Neural cell (in vitro differentiated cells): ENCODE measurements around the gene USP13. TPM values are rescaled to one million over a fixed set of nuclear protein-coding genes. Genes with fewer than 3 reads are reported as not detected.

Experiments used
- H2AFZ ChIP-seq: fragments of 200-600, 300-800 bp; sonication (generic), shearing (Covaris generic); 2 replicates; pipeline ENCODE4 v1.6.0; 2014; ENCODE audit warnings: low read depth, mild to moderate bottlenecking, antibody characterized with exemption, low read length, moderate library complexity
- H3F3A ChIP-seq: fragments of 200-600 bp; shearing (Covaris generic); 2 replicates; pipeline ENCODE4 v1.6.1; 2016; ENCODE audit warnings: mild to moderate bottlenecking, moderate library complexity, mixed read lengths, antibody characterized with exemption, low read length; ENCODE audit not compliant: insufficient read depth, poor library complexity, severe bottlenecking
- H3K27ac ChIP-seq: fragments of 200-600, 300-800 bp; sonication (generic), shearing (Covaris generic); 2 replicates; pipeline ENCODE4 v1.5.1; 2014; ENCODE audit warnings: mild to moderate bottlenecking, low read length, moderate library complexity
- H3K27me3 ChIP-seq: fragments of 300-800, 200-600 bp; sonication (generic), shearing (Covaris generic); 2 replicates; pipeline ENCODE4 v1.6.0; 2014; ENCODE audit warnings: mild to moderate bottlenecking, low read depth, low read length, moderate library complexity; ENCODE audit not compliant: insufficient read depth
- H3K36me3 ChIP-seq: fragments of 300-800, 200-600 bp; sonication (generic), shearing (Covaris generic); 2 replicates; pipeline ENCODE4 v1.5.1; 2014; ENCODE audit warnings: mild to moderate bottlenecking, antibody characterized with exemption, low read length, moderate library complexity; ENCODE audit not compliant: insufficient read depth
- H3K4me2 ChIP-seq: fragments of 300-800, 200-600 bp; sonication (generic), shearing (Covaris generic); 2 replicates; pipeline ENCODE4 v1.6.0; 2014; ENCODE audit warnings: mild to moderate bottlenecking, low read length
- H3K4me3 ChIP-seq: fragments of 300-800, 200-600 bp; sonication (generic), shearing (Covaris generic); 2 replicates; pipeline ENCODE4 v1.5.1; 2014; ENCODE audit warnings: mild to moderate bottlenecking, low read length, moderate library complexity
- H3K79me2 ChIP-seq: fragments of 200-600 bp; shearing (Covaris generic); replicated peaks from 2 replicates; pipeline ENCODE4 v1.6.0; 2014; ENCODE audit warnings: mild to moderate bottlenecking, low read length, moderate library complexity; ENCODE audit not compliant: insufficient read depth
- H3K9ac ChIP-seq: fragments of 300-800, 200-600 bp; sonication (generic), shearing (Covaris generic); 2 replicates; pipeline ENCODE4 v1.6.1; 2016; ENCODE audit warnings: mild to moderate bottlenecking, low read length, mixed read lengths
- H3K9me2 ChIP-seq: fragments of 200-600 bp; shearing (Covaris generic); 2 replicates; pipeline ENCODE4 v1.6.1; 2016; ENCODE audit warnings: mild to moderate bottlenecking, low read length, mixed read lengths; ENCODE audit not compliant: insufficient read depth
- H3K9me3 ChIP-seq: fragments of 200-600, 300-800 bp; sonication (generic), shearing (Covaris generic); 2 replicates; pipeline ENCODE4 v1.6.1; 2016; ENCODE audit warnings: mild to moderate bottlenecking, mixed run types, low read length, moderate library complexity, mixed read lengths
- H4K20me1 ChIP-seq: fragments of 200-600 bp; shearing (Covaris generic); 2 replicates; pipeline ENCODE4 v1.6.1; 2016; ENCODE audit warnings: mild to moderate bottlenecking, mixed run types; ENCODE audit not compliant: insufficient read depth
- CTCF ChIP-seq: fragments of 450-650 bp; IDR thresholded peaks from 2 replicates; pipeline ENCODE4 v1.5.1; 2014; ENCODE audit warnings: antibody characterized with exemption, mild to moderate bottlenecking, moderate library complexity; ENCODE audit not compliant: poor library complexity, severe bottlenecking
- EP300 ChIP-seq: fragments of 450-650 bp; conservative IDR thresholded peaks from 2 replicates; pipeline ENCODE4 v1.6.1; 2014; ENCODE audit warnings: antibody characterized with exemption, mild to moderate bottlenecking, moderate library complexity; ENCODE audit not compliant: poor library complexity, severe bottlenecking
- EZH2 ChIP-seq: fragments of 200-600, 300-800 bp; shearing (Covaris generic), sonication (generic); IDR thresholded peaks from 2 replicates; pipeline ENCODE4 v1.6.1; 2014; ENCODE audit warnings: antibody characterized with exemption, low read length, borderline replicate concordance, mild to moderate bottlenecking; ENCODE audit not compliant: insufficient read depth, poor library complexity, severe bottlenecking
- MXI1 ChIP-seq: fragments of 450-650 bp; conservative IDR thresholded peaks from 2 replicates; pipeline ENCODE4 v1.6.1; 2014; ENCODE audit warnings: antibody characterized with exemption, mild to moderate bottlenecking; ENCODE audit not compliant: poor library complexity, severe bottlenecking
- POLR2AphosphoS5 ChIP-seq: IDR thresholded peaks from 2 replicates; pipeline ENCODE4 v1.6.1; 2012
- RAD21 ChIP-seq: fragments of 450-650 bp; conservative IDR thresholded peaks from 2 replicates; pipeline ENCODE4 v1.6.1; 2014; ENCODE audit warnings: antibody characterized with exemption, mild to moderate bottlenecking, moderate library complexity
- REST ChIP-seq: IDR thresholded peaks from 2 replicates; pipeline ENCODE4 v1.6.1; 2012; ENCODE audit warnings: borderline replicate concordance
- SMC3 ChIP-seq: fragments of 450-650 bp; conservative IDR thresholded peaks from 2 replicates; pipeline ENCODE4 v1.6.1; 2014; ENCODE audit warnings: antibody characterized with exemption, mild to moderate bottlenecking, moderate library complexity; ENCODE audit not compliant: poor library complexity
- TAF1 ChIP-seq: IDR thresholded peaks from 2 replicates; pipeline ENCODE4 v1.6.1; 2012; ENCODE audit warnings: low read depth
- polyA plus RNA-seq: library from polyadenylated mRNA; depleted of rRNA; stranded (reverse); fragments of >200 nt; gene quantifications from 2 replicates; pipeline ENCODE4 v1.2.3, GENCODE V29; 2014

USP13 gene
- polyA plus RNA-seq, 1 donor from 2014 or later = 3.8 TPM

GRCh38 chr3:179744667-179745066 lies 91.8 kb downstream of the USP13 start:
- H3F3A ChIP-seq = no peaks in the 10 kb centered on the region
- H2AFZ ChIP-seq = no peak overlapping the region
- H3K4me2 ChIP-seq = no peak overlapping the region
- no peak overlapping the region for H3K4me3 ChIP-seq
- no peaks in the 10 kb centered on the region for H3K9me3 ChIP-seq
- no peaks in the 10 kb centered on the region for H4K20me1 ChIP-seq
- TF ChIP-seq EZH2 = no peak
- no peak for TF ChIP-seq SMC3
- no peak for TF ChIP-seq TAF1
- no peak for TF ChIP-seq MXI1
- no peak for TF ChIP-seq RAD21
- TF ChIP-seq CTCF = no peak
- no peak for TF ChIP-seq EP300
- no peak for TF ChIP-seq POLR2AphosphoS5
- no peak for TF ChIP-seq REST
- no peaks in the 10 kb centered on the region for H3K79me2 ChIP-seq
- no peaks in the 10 kb centered on the region for H3K9me2 ChIP-seq
- no peak overlapping the region for H3K27ac ChIP-seq
- H3K9ac ChIP-seq = no peak overlapping the region
- peaks cover 10% of the 10 kb centered on the region for H3K36me3 ChIP-seq
- H3K27me3 ChIP-seq = no peaks in the 10 kb centered on the region

GRCh38 chr3:179745079-179745478 lies 92.2 kb downstream of the USP13 start:
- no peak overlapping the region for H3K4me2 ChIP-seq
- no peak overlapping the region for H3K4me3 ChIP-seq
- no peaks in the 10 kb centered on the region for H3K9me2 ChIP-seq
- no peaks in the 10 kb centered on the region for H3K79me2 ChIP-seq
- H2AFZ ChIP-seq = no peak overlapping the region
- no peak for TF ChIP-seq POLR2AphosphoS5
- no peak for TF ChIP-seq MXI1
- no peak for TF ChIP-seq REST
- TF ChIP-seq SMC3 = no peak
- TF ChIP-seq TAF1 = no peak
- TF ChIP-seq EZH2 = no peak
- TF ChIP-seq CTCF = no peak
- no peak for TF ChIP-seq EP300
- TF ChIP-seq RAD21 = no peak
- no peaks in the 10 kb centered on the region for H4K20me1 ChIP-seq
- no peak overlapping the region for H3K27ac ChIP-seq
- H3K27me3 ChIP-seq = no peaks in the 10 kb centered on the region
- H3K9me3 ChIP-seq = no peaks in the 10 kb centered on the region
- no peaks in the 10 kb centered on the region for H3F3A ChIP-seq
- peaks cover 10% of the 10 kb centered on the region for H3K36me3 ChIP-seq
- no peak overlapping the region for H3K9ac ChIP-seq
